ENCODE data around the gene MAP3K8. TPM values are rescaled to one million over a fixed set of nuclear protein-coding genes. Genes with fewer than 3 reads are reported as not detected.

The MAP3K8 gene
- total and polyA plus RNA-seq, 2 of the 8 experiments (the other 6 are each of a cell fraction or from before 2014, with no cell fraction given) = 5.6 to 6.0 TPM

- Histone ChIP-seq H3K23ac (ENCODE audit: insufficient read length) (no peak overlapping the region), H4K20me1 (replicated peaks in 1 of 2; ENCODE audit: control insufficient read depth in 1 of 2, insufficient read depth in 2 of 2, low read length in 2 of 2) (no peaks in the 10 kb centered on the region), H3K79me1 (ENCODE audit: low read depth, low read length) (no peaks in the 10 kb centered on the region), H3K23me2 (ENCODE audit: low read depth, low read length) (no peaks in the 10 kb centered on the region), H4K5ac (ENCODE audit: insufficient read length, low read depth, low read length) (no peak overlapping the region), H3K9me3 (ENCODE audit: insufficient read depth in 2 of 2, low read depth in 1 of 2, low read length in 1 of 2) (no peaks in the 10 kb centered on the region), H2BK5ac (ENCODE audit: low read depth, low read length) (no peak overlapping the region), H3K27ac (ENCODE audit: low read depth, low read length) (no peak overlapping the region), H3K14ac (ENCODE audit: insufficient read length) (no peak overlapping the region), H3K79me2 (ENCODE audit: control insufficient read depth in 1 of 2, insufficient read depth in 2 of 2, low read length in 2 of 2) (no peaks in the 10 kb centered on the region), H3K56ac (replicated peaks; ENCODE audit: insufficient read length, low read depth, low read length) (no peak overlapping the region), H2BK120ac (replicated peaks; ENCODE audit: low read depth, low read length) (no peak overlapping the region), H2BK15ac (ENCODE audit: low read length) (no peak overlapping the region), H2BK20ac (ENCODE audit: low read length) (no peak overlapping the region), H4K91ac (replicated peaks; ENCODE audit: insufficient read length, low read length) (no peak overlapping the region), H3K9ac (replicated peaks in 1 of 4; ENCODE audit: extremely low read depth in 1 of 4, low read depth in 3 of 4, low read length in 3 of 4) (no peak overlapping the region), H4K8ac (ENCODE audit: extremely low read depth, insufficient read depth, low read length) (no peak overlapping the region), H3K4me3 (ENCODE audit: extremely low read depth in 1 of 4, insufficient read depth in 2 of 4, low read depth in 3 of 4, low read length in 4 of 4) (no peak overlapping the region), H2BK12ac (ENCODE audit: low read depth, low read length) (no peak overlapping the region), H3K4me2 (ENCODE audit: insufficient read depth in 1 of 2, low read depth in 2 of 2, low read length in 2 of 2) (no peak overlapping the region), H3K4me1 (replicated peaks in 1 of 4; ENCODE audit: control insufficient read depth in 3 of 4, insufficient read depth in 4 of 4, low read length in 3 of 4) (peaks cover 2 to 12% (median 8%) of the 10 kb centered on the region in 4 experiments; a peak in 6 of 7 replicates), H3K27me3 (replicated peaks in 1 of 4; ENCODE audit: control insufficient read depth in 3 of 4, extremely low read depth in 1 of 4, insufficient read depth in 3 of 4, low read length in 3 of 4) (no peaks in the 10 kb centered on the region), H2AK5ac (ENCODE audit: low read depth, low read length) (0 out of 2 replicates have a peak overlapping the region, but pooled peaks have one; percentile 15), H3K18ac (ENCODE audit: extremely low read depth, low read length) (no peak overlapping the region; the same call in 1 of the 2 replicates), H3K36me3 (ENCODE audit: control insufficient read depth in 2 of 4, insufficient read depth in 4 of 4, low read length in 3 of 4) (no peaks in the 10 kb centered on the region), H3K4ac (replicated peaks; ENCODE audit: insufficient read length, low read depth, low read length) (no peak overlapping the region), H2AFZ (ENCODE audit: low read length) (no peak overlapping the region)
- FAIRE-seq (no peak), DNase-seq (ENCODE audit: low read depth in 1 of 2, low spot score in 2 of 2) (no peak)
- ChIA-PET POLR2A (ENCODE audit: partially characterized antibody) (no interaction called here), CTCF (ENCODE audit: partially characterized antibody) (interaction anchor here (0.7 to 2.5 kb wide), 2 partner anchors 12 to 616 kb away, joined by 3 to 5 read pairs; no protein-coding TSS in a partner anchor)
- 70% methylated on average over 4 of the region's 4 CpGs; no CpG with 5 or more reads in 1 of the 2 experiments for WGBS, 2 experiments (ENCODE audit: extremely low coverage in 1 of 2, insufficient coverage in 1 of 2, insufficient read length in 1 of 2, insufficient replicate concordance in 2 of 2, low coverage in 1 of 2, low lambda C conversion rate in 2 of 2, missing lambda C conversion rate in 1 of 2)
- TF ChIP-seq CTCF (IDR thresholded peaks at IDR 0.05; ENCODE audit: control extremely low read depth in 1 of 3, insufficient read depth in 1 of 3, low read depth in 1 of 3, low read length in 3 of 3) (no peak), EP300 (IDR thresholded peaks at IDR 0.05; ENCODE audit: borderline replicate concordance in 1 of 2, low read depth in 2 of 2, low read length in 2 of 2) (no peak), SRF (IDR thresholded peaks at IDR 0.05; ENCODE audit: low read depth, low read length) (no peak), BCL11A (IDR thresholded peaks at IDR 0.05; ENCODE audit: low read depth in 2 of 2, low read length in 2 of 2) (no peak), HDAC6 (IDR thresholded peaks at IDR 0.05; ENCODE audit: low read depth, low read length) (no peak), BACH1 (IDR thresholded peaks at IDR 0.05; ENCODE audit: low read length) (no peak), JUND (IDR thresholded peaks at IDR 0.05; ENCODE audit: low read length) (no peak), TBP (IDR thresholded peaks at IDR 0.05; ENCODE audit: low read depth, low read length) (no peak), KDM1A (IDR thresholded peaks at IDR 0.05; ENCODE audit: borderline replicate concordance, low read length) (no peak), PHF8 (conservative IDR thresholded peaks at IDR 0.05; ENCODE audit: low read depth, low read length) (no peak)
These were observed 8.5 kb upstream of the MAP3K8 start for GRCh38 chr10:30425336-30426075.

Measured in H1 (cell line).